ENCODE results near the gene FCHSD2. TPM values are rescaled to one million over a fixed set of nuclear protein-coding genes. Genes with fewer than 3 reads are reported as not detected.

Gene FCHSD2
- total RNA-seq, 6 experiments from 2014 or later: 10.8 to 25.9 (median 17.8) TPM

- intact Hi-C loops (cut with DNase I): no loop called here
- peaks cover 0 to 20% (median 4%) of the 10 kb centered on the region in 4 donors for H3K4me1 ChIP-seq
- TF ChIP-seq POLR2A (IDR thresholded peaks at IDR 0.05) (no peak), CTCF (IDR thresholded peaks at IDR 0.05) (no peak)
- no peak for DNase-seq
- 90% methylated on average over 3 of the region's 4 CpGs for WGBS (ENCODE audit: insufficient coverage, low coverage, low lambda C conversion rate, missing lambda C conversion rate)
- H3K36me3 ChIP-seq: peaks cover 0 to 5% (median 0%) of the 10 kb centered on the region in 4 donors
- H3K27me3 ChIP-seq: no peaks in the 10 kb centered on the region
- ATAC-seq: no peak
- H3K27ac ChIP-seq: no peak overlapping the region
- no peaks in the 10 kb centered on the region for H3K9me3 ChIP-seq
- no peak overlapping the region for H3K4me3 ChIP-seq
Measured at GRCh38 chr11:72817966-72818365, 324.2 kb downstream of the FCHSD2 start.

- TF ChIP-seq POLR2A (IDR thresholded peaks at IDR 0.05): no peak
- TF ChIP-seq CTCF (IDR thresholded peaks at IDR 0.05): no peak
- WGBS (ENCODE audit: insufficient coverage, low coverage, low lambda C conversion rate, missing lambda C conversion rate): 69% methylated on average over 5 of the region's 7 CpGs
- DNase-seq: peak in 1 of 3 donors; percentile 53
- ATAC-seq: no peak
- intact Hi-C loops (cut with DNase I): no loop called here
- H3K9me3 ChIP-seq: no peaks in the 10 kb centered on the region
- H3K36me3 ChIP-seq: peaks cover 0 to 5% (median 0%) of the 10 kb centered on the region in 4 donors
- H3K4me3 ChIP-seq: peak overlapping the region in 1 of 3 donors; percentile 10
- no peak overlapping the region for H3K27ac ChIP-seq
- H3K27me3 ChIP-seq: no peaks in the 10 kb centered on the region
- H3K4me1 ChIP-seq: peaks cover 0 to 27% (median 5%) of the 10 kb centered on the region in 4 donors
Measured at GRCh38 chr11:72816404-72816990, 325.6 kb downstream of the FCHSD2 start.

- H3K27ac ChIP-seq: peak overlapping the region; percentile 94 to 99 (median 98)
- intact Hi-C loops (cut with DNase I): no loop called here
- H3K9me3 ChIP-seq: no peaks in the 10 kb centered on the region
- H3K4me1 ChIP-seq: peaks cover 0 to 21% (median 3%) of the 10 kb centered on the region in 4 donors
- ATAC-seq (no peak), DNase-seq (no peak)
- no peaks in the 10 kb centered on the region for H3K27me3 ChIP-seq
- H3K4me3 ChIP-seq: peak overlapping the region; percentile 65 to 88 (median 81)
- peaks cover 0 to 5% (median 0%) of the 10 kb centered on the region in 4 donors for H3K36me3 ChIP-seq
- WGBS (ENCODE audit: insufficient coverage, low coverage, low lambda C conversion rate, missing lambda C conversion rate): 6% methylated on average over 8 of the region's 13 CpGs
- TF ChIP-seq CTCF (IDR thresholded peaks at IDR 0.05) (no peak), POLR2A (IDR thresholded peaks at IDR 0.05) (no peak)
Measured at GRCh38 chr11:72815110-72815618, 327.0 kb downstream of the FCHSD2 start.

GRCh38 chr11:72814286-72815109 is 327.6 kb downstream of the FCHSD2 start, which contains the start of gene ATG16L2:
TSS of gene ATG16L2 (plus strand) at chr11:72814411. CDS start at chr11:72814446, 35 bp downstream.
- Histone ChIP-seq H3K4me1 (peaks cover 0 to 21% (median 3%) of the 10 kb centered on the region in 4 donors), H3K9me3 (no peaks in the 10 kb centered on the region), H3K27me3 (no peaks in the 10 kb centered on the region), H3K36me3 (peaks cover 0 to 5% (median 0%) of the 10 kb centered on the region in 4 donors), H3K27ac (peak within 1 kb of the TSS; percentile 94 to 99 (median 98)), H3K4me3 (peak within 1 kb of the TSS; percentile 65 to 88 (median 81))
- WGBS (ENCODE audit: insufficient coverage, low coverage, low lambda C conversion rate, missing lambda C conversion rate): 0% methylated on average over 4 of the region's 75 CpGs
- peak; percentile 88 to 94 (median 91) for ATAC-seq
- peak; percentile 61 for TF ChIP-seq POLR2A (IDR thresholded peaks at IDR 0.05)
- TF ChIP-seq CTCF (IDR thresholded peaks at IDR 0.05): peak in 3 of 4 donors; percentile 38 to 49 (median 48)
- DNase-seq: peak; percentile 91 to 92 (median 92)
- intact Hi-C loops (cut with DNase I): no loop called here
